Omental fat pad (tissue), 4 donors: ENCODE data around the gene CENPH. TPM values are rescaled to one million over a fixed set of nuclear protein-coding genes. Genes with fewer than 3 reads are reported as not detected.
"Not testable (repeated sequence)": the region's sequence is repeated elsewhere in the genome, so short reads cannot be mapped to it uniquely, and the experiment has no call there.

Experiments used
- ATAC-seq: fragments of 150-250 bp; one replicate; pipeline ENCODE4 v1.9.1; 2016; ENCODE audit warnings: mild to moderate bottlenecking, moderate library complexity; ENCODE audit not compliant: low FRiP score
- DNase-seq: peaks from one replicate; pipeline ENCODE4 v3.0.0-alpha.2; 2019; ENCODE audit warnings: low spot score
- CTCF ChIP-seq, 3 donors: fragments of 450-650 bp; IDR thresholded peaks; one replicate each; pipeline ENCODE4 v1.5.1; 2016 to 2017; ENCODE audit warnings: antibody characterized with exemption in 3 of 3, mild to moderate bottlenecking in 3 of 3, moderate library complexity in 2 of 3
- total RNA-seq, 4 donors: library from RNA; depleted of rRNA; stranded (reverse); fragments of >200 nt; gene quantifications; one replicate each; pipeline ENCODE4 v1.1.0, GENCODE V29; 2016

CENPH gene
- total RNA-seq, 4 donors from 2014 or later: 1.0 to 2.5 (median 2.0) TPM

- DNase-seq (no peak), ATAC-seq (no peak)
- TF ChIP-seq CTCF (IDR thresholded peaks at IDR 0.05): no peak
These were observed 30.6 kb downstream of the CENPH start for GRCh38 chr5:69219939-69220338.

GRCh38 chr5:69220371-69220770 is 31.0 kb downstream of the CENPH start:
- not testable (repeated sequence) for DNase-seq, ATAC-seq

- not testable (repeated sequence) for ATAC-seq
These were observed 31.4 kb downstream of the CENPH start for GRCh38 chr5:69220833-69221232.

GRCh38 chr5:69224520-69224919 is 35.1 kb downstream of the CENPH start:
- TF ChIP-seq CTCF (IDR thresholded peaks at IDR 0.05): no peak
- ATAC-seq: no peak
- no peak for DNase-seq

More at GRCh38 chr5:69220833-69221232, 31.4 kb downstream of the CENPH start:
- not testable (repeated sequence) for DNase-seq

GRCh38 chr5:69225860-69226259 is 36.5 kb downstream of the CENPH start:
- DNase-seq (no peak), ATAC-seq (no peak)
- TF ChIP-seq CTCF (IDR thresholded peaks at IDR 0.05): no peak

- ATAC-seq: no peak
- no peak for DNase-seq
- TF ChIP-seq CTCF (IDR thresholded peaks at IDR 0.05): no peak
These were observed 40.8 kb downstream of the CENPH start for GRCh38 chr5:69230181-69230580.

GRCh38 chr5:69231281-69231680 is 41.9 kb downstream of the CENPH start:
- DNase-seq (no peak), ATAC-seq (no peak)
- no peak for TF ChIP-seq CTCF (IDR thresholded peaks at IDR 0.05)

GRCh38 chr5:69231851-69232250 is 42.5 kb downstream of the CENPH start:
- no peak for TF ChIP-seq CTCF (IDR thresholded peaks at IDR 0.05)
- no peak for DNase-seq
- no peak for ATAC-seq
